GM12878 (cell line): ENCODE measurements around the gene SAMHD1. TPM values are rescaled to one million over a fixed set of nuclear protein-coding genes. Genes with fewer than 3 reads are reported as not detected.

Experiments used
- ATAC-seq: fragments of 200-7000 bp; cut with Tn5 transposase; 3 replicates; pipeline ENCODE4 v1.9.1; 2020; ENCODE audit warnings: mild to moderate bottlenecking, moderate library complexity
- BruUV-seq: library from RNA; stranded (reverse); fragments of 400-500 nt; replicated peaks from 2 replicates; lab custom pipeline; 2021; lab: Mats Ljungman, UMichigan
- CTCF ChIA-PET: fragments of 300-600 bp; sonication (Branson Sonifier 250); formaldehyde crosslinking; extraction: SDS; loops from one replicate; lab custom pipeline; 2021; ENCODE audit warnings: inconsistent platforms; lab: Yijun Ruan, JAX
- POLR2A ChIA-PET: fragments of 350-600 bp; formaldehyde crosslinking; extraction: SDS; loops from one replicate; lab custom pipeline; 2021; ENCODE audit warnings: inconsistent platforms; lab: Charles Lee
- RAD21 ChIA-PET: fragments of 300-600 bp; sonication (Branson Sonifier 250); formaldehyde crosslinking; loops from one replicate; lab custom pipeline; 2023; ENCODE audit warnings: antibody characterized with exemption; ENCODE audit not compliant: unreplicated experiment; lab: Charles Lee
- SMC1A ChIA-PET: fragments of 300-600 bp; sonication (Branson Sonifier 250); formaldehyde crosslinking; loops from one replicate; lab custom pipeline; 2023; ENCODE audit not compliant: unreplicated experiment, uncharacterized antibody; lab: Charles Lee
- DNase-seq: peaks from one replicate; pipeline ENCODE4 v3.0.0-alpha.2; 2011; ENCODE audit warnings: low read depth, low spot score
- FAIRE-seq: peaks from 3 replicates; lab custom pipeline; 2011; peaks lifted over from hg19 to GRCh38; lab: Jason Lieb, UNC
- H2AFZ ChIP-seq: 2 replicates; pipeline ENCODE4 v1.6.0; 2011; ENCODE audit warnings: low read depth, low read length, control low read depth; ENCODE audit not compliant: control insufficient read depth
- H3K27ac ChIP-seq: 2 replicates; pipeline ENCODE4 v1.5.1; 2011; ENCODE audit warnings: control low read depth; ENCODE audit not compliant: control insufficient read depth, insufficient read depth
- H3K27me3 ChIP-seq, 2 experiments: replicated peaks in 1 of 2; 2 replicates each; pipeline versions ENCODE4 v1.6.0 to v1.6.1; 2011; ENCODE audit warnings: low read length in 1 of 2; ENCODE audit not compliant: control insufficient read depth in 2 of 2, insufficient read depth in 2 of 2
- H3K36me3 ChIP-seq, 2 experiments: 2 replicates each; pipeline ENCODE4 v1.5.1; 2011; ENCODE audit warnings: low read length in 1 of 2; ENCODE audit not compliant: control insufficient read depth in 2 of 2, insufficient read depth in 2 of 2
- H3K4me1 ChIP-seq: 2 replicates; pipeline ENCODE4 v1.6.1; 2011; ENCODE audit warnings: mild to moderate bottlenecking, low read length, moderate library complexity, mixed read lengths; ENCODE audit not compliant: control insufficient read depth, insufficient read depth
- H3K4me2 ChIP-seq: 2 replicates; pipeline ENCODE4 v1.6.0; 2011; ENCODE audit warnings: control low read depth; ENCODE audit not compliant: control insufficient read depth, insufficient read depth
- H3K4me3 ChIP-seq: fragments of 200-600 bp; sonication (generic); 2 replicates; pipeline ENCODE4 v1.5.1; 2016
- H3K79me2 ChIP-seq: 2 replicates; pipeline ENCODE4 v1.6.0; 2011; ENCODE audit warnings: low read length; ENCODE audit not compliant: control insufficient read depth, insufficient read depth
- H3K9ac ChIP-seq: 2 replicates; pipeline ENCODE4 v1.8.0; 2011; ENCODE audit warnings: low read length, control low read depth, mixed read lengths; ENCODE audit not compliant: control insufficient read depth, insufficient read depth
- H3K9me3 ChIP-seq: replicated peaks from 3 replicates; pipeline ENCODE4 v1.5.1; 2011; ENCODE audit warnings: mild to moderate bottlenecking, low read length; ENCODE audit not compliant: control insufficient read depth, insufficient read depth
- H4K20me1 ChIP-seq: 2 replicates; pipeline ENCODE4 v1.6.0; 2011; ENCODE audit not compliant: control insufficient read depth, insufficient read depth
- CREM ChIP-seq: IDR thresholded peaks from 2 replicates; pipeline ENCODE4 v1.6.1; 2014; ENCODE audit warnings: antibody characterized with exemption, low read depth
- EED ChIP-seq: sonication (generic); IDR thresholded peaks from 2 replicates; pipeline ENCODE4 v1.6.1; 2016; ENCODE audit warnings: antibody characterized with exemption, low read depth
- IKZF1 ChIP-seq: fragments of 450-650 bp; conservative IDR thresholded peaks from 2 replicates; pipeline ENCODE4 v1.6.1; 2017; ENCODE audit warnings: antibody characterized with exemption, mild to moderate bottlenecking
- IKZF2 ChIP-seq, 2 experiments: fragments of 450-650 bp; IDR thresholded peaks; 2 replicates each; pipeline ENCODE4 v1.6.1; 2017; ENCODE audit warnings: mild to moderate bottlenecking in 2 of 2, moderate library complexity in 2 of 2
- RELA ChIP-seq: fragments of 450-650 bp; IDR thresholded peaks from 2 replicates; pipeline ENCODE4 v1.8.0; 2014; ENCODE audit warnings: borderline replicate concordance; ENCODE audit not compliant: partially characterized antibody
- WGBS: methylation state at CpG from one replicate; pipeline ENCODE4 v1.1.6; 2016; ENCODE audit warnings: low lambda C conversion rate; ENCODE audit not compliant: insufficient replicate concordance, insufficient coverage; ENCODE audit errors: missing lambda C conversion rate; 5-methylcytosine and 5-hydroxymethylcytosine counted together
- in situ Hi-C: fragments of 300-500 bp; cut with MboI; formaldehyde crosslinking; loops from 9 replicates; pipeline ENCODE4 v1.14.3; 2018; ENCODE audit warnings: mixed read lengths
- intact Hi-C: fragments of 100-400 bp; cut with micrococcal nuclease; formaldehyde crosslinking; loops from one replicate; pipeline ENCODE4 v1.14.2; 2022; ENCODE audit not compliant: unreplicated experiment
- polyA plus RNA-seq, 11 experiments: library from polyadenylated mRNA; depleted of rRNA in 4 of 11; unstranded in 6 of 11; stranded (reverse) in 5 of 11; fragments of >200 nt; fragmentation: Nextera tagmentation in 4 of 11; fragmentation: Illumina TruSeq in 1 of 11; extraction: Ambion mirVana in 4 of 11; extraction: Trizol in 1 of 11; gene quantifications; 1 replicate in 1 of 11; 2 replicates in 10 of 11; pipeline versions ENCODE4 v1.2.1 to v1.2.3, GENCODE V29; 2011 to 2016; ENCODE audit warnings: inconsistent platforms in 2 of 11, missing spikeins in 2 of 11, low read depth in 1 of 11
- total RNA-seq, 4 experiments: library from RNA; depleted of rRNA in 3 of 4; stranded (reverse); fragments of >200 nt in 3 of 4; fragmentation: Illumina TruSeq in 1 of 4; extraction: Trizol in 1 of 4; gene quantifications; 2 replicates each; pipeline versions ENCODE4 v1.2.1 to v1.2.3, GENCODE V29; 2013 to 2021
- TF ChIP-seq, protein P1 (sequence below): fragments of 450-650 bp; formaldehyde crosslinking; IDR thresholded peaks from 2 replicates; pipeline ENCODE4 v1.4.0; 2020; ENCODE audit warnings: mild to moderate bottlenecking, moderate library complexity
- TF ChIP-seq, protein P2 (sequence below): fragments of 450-650 bp; formaldehyde crosslinking; IDR thresholded peaks from 2 replicates; pipeline ENCODE4 v1.5.0; 2022; ENCODE audit warnings: mild to moderate bottlenecking, missing genetic modification characterization

Gene SAMHD1
- total and polyA plus RNA-seq, 10 of the 15 experiments (the other 5 are each of a cell fraction or from before 2014, with no cell fraction given) = 20.5 to 47.9 (median 38.8) TPM

DNA sequence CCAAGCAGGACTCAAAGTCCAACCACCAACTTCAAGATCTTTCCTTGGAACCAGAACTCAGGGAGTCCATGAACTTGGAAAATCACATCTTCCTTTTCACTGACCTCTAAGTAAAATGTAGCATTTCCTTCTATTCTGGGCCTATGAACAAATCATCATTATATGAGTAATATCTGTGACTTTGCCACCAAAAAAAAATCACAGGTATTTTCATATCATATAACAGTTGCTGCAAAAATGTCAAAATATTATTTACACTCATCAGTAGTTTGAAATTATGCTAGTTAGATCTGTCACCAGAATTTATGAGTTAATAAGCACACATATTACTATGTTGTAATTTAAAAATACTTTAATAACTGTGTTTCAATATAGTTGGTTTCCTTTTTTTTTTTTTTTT, 102.8 kb downstream of the SAMHD1 start (continued):
- TF ChIP-seq, protein P1, sequence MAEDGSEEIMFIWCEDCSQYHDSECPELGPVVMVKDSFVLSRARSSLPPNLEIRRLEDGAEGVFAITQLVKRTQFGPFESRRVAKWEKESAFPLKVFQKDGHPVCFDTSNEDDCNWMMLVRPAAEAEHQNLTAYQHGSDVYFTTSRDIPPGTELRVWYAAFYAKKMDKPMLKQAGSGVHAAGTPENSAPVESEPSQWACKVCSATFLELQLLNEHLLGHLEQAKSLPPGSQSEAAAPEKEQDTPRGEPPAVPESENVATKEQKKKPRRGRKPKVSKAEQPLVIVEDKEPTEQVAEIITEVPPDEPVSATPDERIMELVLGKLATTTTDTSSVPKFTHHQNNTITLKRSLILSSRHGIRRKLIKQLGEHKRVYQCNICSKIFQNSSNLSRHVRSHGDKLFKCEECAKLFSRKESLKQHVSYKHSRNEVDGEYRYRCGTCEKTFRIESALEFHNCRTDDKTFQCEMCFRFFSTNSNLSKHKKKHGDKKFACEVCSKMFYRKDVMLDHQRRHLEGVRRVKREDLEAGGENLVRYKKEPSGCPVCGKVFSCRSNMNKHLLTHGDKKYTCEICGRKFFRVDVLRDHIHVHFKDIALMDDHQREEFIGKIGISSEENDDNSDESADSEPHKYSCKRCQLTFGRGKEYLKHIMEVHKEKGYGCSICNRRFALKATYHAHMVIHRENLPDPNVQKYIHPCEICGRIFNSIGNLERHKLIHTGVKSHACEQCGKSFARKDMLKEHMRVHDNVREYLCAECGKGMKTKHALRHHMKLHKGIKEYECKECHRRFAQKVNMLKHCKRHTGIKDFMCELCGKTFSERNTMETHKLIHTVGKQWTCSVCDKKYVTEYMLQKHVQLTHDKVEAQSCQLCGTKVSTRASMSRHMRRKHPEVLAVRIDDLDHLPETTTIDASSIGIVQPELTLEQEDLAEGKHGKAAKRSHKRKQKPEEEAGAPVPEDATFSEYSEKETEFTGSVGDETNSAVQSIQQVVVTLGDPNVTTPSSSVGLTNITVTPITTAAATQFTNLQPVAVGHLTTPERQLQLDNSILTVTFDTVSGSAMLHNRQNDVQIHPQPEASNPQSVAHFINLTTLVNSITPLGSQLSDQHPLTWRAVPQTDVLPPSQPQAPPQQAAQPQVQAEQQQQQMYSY (CRISPR knock-in tag) = no peak
- TF ChIP-seq RELA = no peak

DNA sequence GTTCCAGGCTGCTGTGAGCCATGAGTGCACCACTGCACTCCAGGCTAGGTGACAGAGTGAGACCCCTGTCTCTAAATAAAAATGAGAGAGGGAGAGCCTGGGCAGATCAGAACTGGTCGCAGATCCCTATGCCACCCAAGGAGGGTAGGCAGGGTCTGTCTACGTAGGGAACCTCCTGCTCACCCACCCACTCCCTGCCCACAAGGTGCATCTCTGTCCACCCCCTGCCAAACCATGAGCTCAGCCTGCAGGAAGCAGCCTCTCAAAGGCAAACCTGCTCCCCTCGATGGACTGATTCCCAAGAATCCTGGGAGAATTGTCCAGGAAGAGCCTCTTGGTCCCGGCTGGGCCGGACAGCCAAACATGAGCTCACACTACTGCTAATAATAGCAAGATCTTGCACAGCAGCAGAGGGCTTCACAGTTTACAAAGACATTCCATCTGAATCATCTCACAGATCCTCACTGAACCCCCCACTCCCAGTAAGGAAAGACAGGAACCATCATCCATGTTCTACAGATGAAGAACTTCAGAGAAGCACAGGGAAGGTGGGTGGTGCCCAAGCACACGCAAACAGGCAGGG, 103.3 kb downstream of the SAMHD1 start:
- Histone ChIP-seq H2AFZ (no peak overlapping the region), H3K4me2 (peak overlapping the region; percentile 57), H3K27me3 (no peaks in the 10 kb centered on the region), H3K4me3 (no peak overlapping the region; the same call in 1 of the 2 replicates), H4K20me1 (no peaks in the 10 kb centered on the region), H3K27ac (peak overlapping the region; percentile 72), H3K9me3 (peaks cover 2% of the 10 kb centered on the region; the same call in 1 of the 3 replicates), H3K4me1 (peaks cover 75% of the 10 kb centered on the region), H3K36me3 (no peaks in the 10 kb centered on the region; a peak in 1 of 4 replicates), H3K79me2 (peaks cover 10% of the 10 kb centered on the region), H3K9ac (no peak overlapping the region; the same call in 1 of the 2 replicates)
- no peak for DNase-seq
- in situ Hi-C loops = no loop called here
- ChIA-PET CTCF (interaction anchor here (0.6 to 25.3 kb wide), 8 partner anchors 10 to 116 kb away, joined by 3 to 349 read pairs (median 4); partner anchors contain the start of gene TLDC2), POLR2A (interaction anchor here (0.8 to 7.5 kb wide), 3 partner anchors 13 to 19 kb away, joined by 3 to 72 read pairs (median 69); a partner anchor contains a TSS), RAD21 (interaction anchor here (0.7 to 6.0 kb wide), 6 partner anchors 12 to 38 kb away, joined by 3 to 48 read pairs (median 6); a partner anchor contains a TSS), SMC1A (interaction anchor here (0.9 to 7.7 kb wide), 4 partner anchors 12 to 39 kb away, joined by 3 to 105 read pairs (median 32); a partner anchor contains a TSS)
- TF ChIP-seq EED (peak; percentile 69; the same call in 1 of the 2 replicates), IKZF1 (0 out of 2 replicates have a peak, but pooled peaks have one; percentile 27), CREM (no peak), IKZF2 (IDR thresholded peaks at IDR 0.05) (peak; percentile 13 to 22; a peak in 1 of 4 replicates)
- TF ChIP-seq, protein P2, sequence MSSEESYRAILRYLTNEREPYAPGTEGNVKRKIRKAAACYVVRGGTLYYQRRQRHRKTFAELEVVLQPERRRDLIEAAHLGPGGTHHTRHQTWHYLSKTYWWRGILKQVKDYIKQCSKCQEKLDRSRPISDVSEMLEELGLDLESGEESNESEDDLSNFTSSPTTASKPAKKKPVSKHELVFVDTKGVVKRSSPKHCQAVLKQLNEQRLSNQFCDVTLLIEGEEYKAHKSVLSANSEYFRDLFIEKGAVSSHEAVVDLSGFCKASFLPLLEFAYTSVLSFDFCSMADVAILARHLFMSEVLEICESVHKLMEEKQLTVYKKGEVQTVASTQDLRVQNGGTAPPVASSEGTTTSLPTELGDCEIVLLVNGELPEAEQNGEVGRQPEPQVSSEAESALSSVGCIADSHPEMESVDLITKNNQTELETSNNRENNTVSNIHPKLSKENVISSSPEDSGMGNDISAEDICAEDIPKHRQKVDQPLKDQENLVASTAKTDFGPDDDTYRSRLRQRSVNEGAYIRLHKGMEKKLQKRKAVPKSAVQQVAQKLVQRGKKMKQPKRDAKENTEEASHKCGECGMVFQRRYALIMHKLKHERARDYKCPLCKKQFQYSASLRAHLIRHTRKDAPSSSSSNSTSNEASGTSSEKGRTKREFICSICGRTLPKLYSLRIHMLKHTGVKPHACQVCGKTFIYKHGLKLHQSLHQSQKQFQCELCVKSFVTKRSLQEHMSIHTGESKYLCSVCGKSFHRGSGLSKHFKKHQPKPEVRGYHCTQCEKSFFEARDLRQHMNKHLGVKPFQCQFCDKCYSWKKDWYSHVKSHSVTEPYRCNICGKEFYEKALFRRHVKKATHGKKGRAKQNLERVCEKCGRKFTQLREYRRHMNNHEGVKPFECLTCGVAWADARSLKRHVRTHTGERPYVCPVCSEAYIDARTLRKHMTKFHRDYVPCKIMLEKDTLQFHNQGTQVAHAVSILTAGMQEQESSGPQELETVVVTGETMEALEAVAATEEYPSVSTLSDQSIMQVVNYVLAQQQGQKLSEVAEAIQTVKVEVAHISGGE (CRISPR knock-in tag) = no peak
- 65% methylated on average over 6 of the region's 6 CpGs for WGBS
- FAIRE-seq = no peak
- no peak for ATAC-seq
- intact Hi-C loops = loop anchor here (10.0 kb wide), 1 partner anchor 383 kb away; no protein-coding TSS in a partner anchor
- BruUV-seq = no TSS peak
